ENCODE data around the gene UBE2F.

- TF ChIP-seq POLR2A (IDR thresholded peaks at IDR 0.05), result no peak
- no peak for TF ChIP-seq CTCF (IDR thresholded peaks at IDR 0.05)
Observed at GRCh38 chr2:237996021-237996593, 29.3 kb downstream of the UBE2F start.

Data from adrenal gland (tissue), 5 donors.